OCI-LY7 (cell line): ENCODE results near the gene GAK.

ENCODE experiments used
- EZH2phosphoT487 ChIP-seq: fragments of 200-600 bp; sonication (generic); IDR thresholded peaks from 2 replicates; pipeline ENCODE4 v1.6.1; 2018; ENCODE audit warnings: low read depth, borderline replicate concordance, mild to moderate bottlenecking, mixed run types, antibody characterized with exemption, low read length, moderate library complexity, mixed read lengths
- TF ChIP-seq, protein P1 (sequence below): fragments of 200-600 bp; sonication (generic); conservative IDR thresholded peaks from 2 replicates; pipeline ENCODE4 v1.5.1; 2014; ENCODE audit warnings: mild to moderate bottlenecking, antibody characterized with exemption, low read length, moderate library complexity, mixed read lengths

DNA sequence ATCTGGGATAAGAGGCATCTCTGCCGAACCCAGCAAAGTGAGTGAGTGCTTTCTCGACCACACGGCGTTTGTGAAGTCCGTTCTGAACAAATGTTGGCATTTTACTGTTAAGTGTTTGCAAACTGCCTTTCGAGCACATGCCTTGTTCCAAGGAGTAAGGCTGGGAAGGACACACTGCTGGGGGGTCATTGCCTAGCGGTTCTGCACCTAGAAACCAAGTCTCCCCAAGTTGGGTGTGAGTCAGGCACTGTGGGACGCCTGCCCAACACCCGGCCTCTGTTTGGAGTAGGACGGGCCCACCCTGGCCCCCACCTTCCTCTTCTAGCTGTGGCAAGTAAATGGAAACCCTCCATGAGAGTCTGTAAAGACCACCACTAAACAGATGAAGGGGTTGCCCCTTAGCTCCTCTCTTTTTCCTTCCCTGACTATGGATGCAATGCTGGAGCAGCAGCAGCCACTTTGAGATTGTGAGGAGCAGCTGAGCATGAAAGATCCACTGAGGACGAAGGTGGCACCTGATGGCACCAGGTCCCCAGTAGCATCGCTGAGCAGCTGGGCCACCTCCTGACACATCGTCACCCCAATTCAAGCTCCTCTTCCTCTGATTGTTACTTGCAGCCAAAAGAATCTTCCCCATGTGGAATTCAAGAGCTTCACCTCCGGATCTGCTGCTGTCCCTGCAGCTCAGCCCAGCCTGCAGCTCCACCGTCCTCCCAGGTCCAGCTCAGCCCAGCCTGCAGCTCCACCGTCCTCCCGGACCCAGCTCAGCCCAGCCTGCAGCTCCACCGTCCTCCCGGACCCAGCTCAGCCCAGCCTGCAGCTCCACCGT lies 112.5 kb downstream of the GAK start:
- TF ChIP-seq, protein P1, sequence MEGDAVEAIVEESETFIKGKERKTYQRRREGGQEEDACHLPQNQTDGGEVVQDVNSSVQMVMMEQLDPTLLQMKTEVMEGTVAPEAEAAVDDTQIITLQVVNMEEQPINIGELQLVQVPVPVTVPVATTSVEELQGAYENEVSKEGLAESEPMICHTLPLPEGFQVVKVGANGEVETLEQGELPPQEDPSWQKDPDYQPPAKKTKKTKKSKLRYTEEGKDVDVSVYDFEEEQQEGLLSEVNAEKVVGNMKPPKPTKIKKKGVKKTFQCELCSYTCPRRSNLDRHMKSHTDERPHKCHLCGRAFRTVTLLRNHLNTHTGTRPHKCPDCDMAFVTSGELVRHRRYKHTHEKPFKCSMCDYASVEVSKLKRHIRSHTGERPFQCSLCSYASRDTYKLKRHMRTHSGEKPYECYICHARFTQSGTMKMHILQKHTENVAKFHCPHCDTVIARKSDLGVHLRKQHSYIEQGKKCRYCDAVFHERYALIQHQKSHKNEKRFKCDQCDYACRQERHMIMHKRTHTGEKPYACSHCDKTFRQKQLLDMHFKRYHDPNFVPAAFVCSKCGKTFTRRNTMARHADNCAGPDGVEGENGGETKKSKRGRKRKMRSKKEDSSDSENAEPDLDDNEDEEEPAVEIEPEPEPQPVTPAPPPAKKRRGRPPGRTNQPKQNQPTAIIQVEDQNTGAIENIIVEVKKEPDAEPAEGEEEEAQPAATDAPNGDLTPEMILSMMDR, result no peak
- no peak for TF ChIP-seq EZH2phosphoT487
